ENCODE measurements around the gene LHX4. TPM values are rescaled to one million over a fixed set of nuclear protein-coding genes. Genes with fewer than 3 reads are reported as not detected.
"Not testable (repeated sequence)": the region's sequence is repeated elsewhere in the genome, so short reads cannot be mapped to it uniquely, and the experiment has no call there.

The LHX4 gene
- total RNA-seq, 1 experiment from 2014 or later = 0.72 TPM

DNA sequence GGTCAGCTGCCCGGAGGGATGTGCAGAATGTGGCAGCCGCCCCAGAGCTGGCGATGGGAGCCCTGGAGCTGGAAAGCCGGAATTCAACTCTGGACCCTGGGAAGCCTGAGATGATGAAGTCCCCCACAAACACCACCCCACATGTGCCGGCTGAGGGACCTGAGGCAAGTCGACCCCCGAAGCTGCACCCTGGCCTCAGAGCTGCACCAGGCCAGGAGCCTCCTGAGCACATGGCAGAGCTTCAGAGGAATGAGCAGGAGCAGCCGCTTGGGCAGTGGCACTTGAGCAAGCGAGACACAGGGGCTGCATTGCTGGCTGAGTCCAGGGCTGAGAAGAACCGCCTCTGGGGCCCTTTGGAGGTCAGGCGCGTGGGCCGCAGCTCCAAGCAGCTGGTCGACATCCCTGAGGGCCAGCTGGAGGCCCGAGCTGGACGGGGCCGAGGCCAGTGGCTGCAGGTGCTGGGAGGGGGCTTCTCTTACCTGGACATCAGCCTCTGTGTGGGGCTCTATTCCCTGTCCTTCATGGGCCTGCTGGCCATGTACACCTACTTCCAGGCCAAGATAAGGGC is 33.5 kb upstream of the LHX4 start:
- DNase-seq (ENCODE audit: low read depth) = no peak

DNA sequence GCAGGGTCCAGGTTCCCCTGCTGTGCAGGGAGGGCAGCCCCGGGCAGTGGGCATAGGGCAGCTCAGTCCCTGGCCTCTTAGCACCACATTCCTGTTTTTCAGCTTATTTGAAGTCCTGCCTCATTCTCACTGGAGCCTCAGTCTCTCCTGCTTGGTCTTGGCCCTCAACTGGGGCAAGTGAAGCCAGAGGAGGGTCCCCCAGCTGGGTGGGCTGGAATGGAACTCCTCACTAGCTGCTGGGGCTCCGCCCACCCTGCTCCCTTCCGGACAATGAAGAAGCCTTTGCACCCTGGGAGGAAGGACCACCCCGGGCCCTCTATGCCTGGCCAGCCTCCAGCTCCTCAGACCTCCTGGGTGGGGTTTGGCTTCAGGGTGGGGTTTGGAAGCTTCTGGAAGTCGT is 32.8 kb upstream of the LHX4 start:
- DNase-seq (ENCODE audit: low read depth) = no peak

DNA sequence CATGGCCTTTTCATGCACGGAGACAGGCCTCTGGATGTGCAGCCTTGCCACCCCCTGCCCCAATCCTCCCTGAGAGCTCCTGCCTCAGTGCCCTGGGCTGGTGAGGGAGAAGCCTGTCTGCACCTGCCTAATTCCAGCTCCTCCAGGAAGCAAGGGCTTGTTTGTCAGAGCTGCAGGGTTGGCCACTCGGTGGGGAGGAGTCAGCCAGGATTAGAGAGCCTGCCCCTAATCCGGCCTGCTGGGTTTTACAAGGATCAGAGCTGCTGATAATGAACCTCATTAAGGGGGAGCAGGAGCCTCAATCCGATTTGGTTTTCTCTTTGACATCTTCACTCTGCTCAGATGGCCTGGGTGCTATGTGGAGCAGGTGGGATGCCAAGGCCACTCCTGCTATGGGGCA is 31.9 kb upstream of the LHX4 start:
- no peak for DNase-seq (ENCODE audit: low read depth)

DNA sequence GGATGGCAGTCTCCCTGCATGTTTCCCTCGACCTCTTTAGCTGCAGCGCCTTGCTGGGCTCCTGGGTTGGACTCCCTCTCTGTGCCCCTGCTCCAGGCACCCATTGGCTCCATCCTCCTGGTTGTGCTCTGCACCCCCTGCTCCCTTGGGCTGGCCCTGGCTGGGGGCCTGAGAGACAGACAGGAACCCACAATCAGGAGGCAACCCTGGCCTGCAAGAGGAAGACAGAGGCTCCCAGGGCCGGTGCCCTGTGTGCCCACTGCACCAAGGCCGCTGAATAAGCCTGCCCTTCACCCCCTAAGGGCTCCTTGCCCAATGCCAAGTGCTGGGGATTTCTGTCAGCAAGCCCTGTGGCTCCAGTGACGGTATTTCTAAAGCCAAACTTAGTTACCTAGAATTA is 31.5 kb upstream of the LHX4 start:
- no peak for DNase-seq (ENCODE audit: low read depth)

DNA sequence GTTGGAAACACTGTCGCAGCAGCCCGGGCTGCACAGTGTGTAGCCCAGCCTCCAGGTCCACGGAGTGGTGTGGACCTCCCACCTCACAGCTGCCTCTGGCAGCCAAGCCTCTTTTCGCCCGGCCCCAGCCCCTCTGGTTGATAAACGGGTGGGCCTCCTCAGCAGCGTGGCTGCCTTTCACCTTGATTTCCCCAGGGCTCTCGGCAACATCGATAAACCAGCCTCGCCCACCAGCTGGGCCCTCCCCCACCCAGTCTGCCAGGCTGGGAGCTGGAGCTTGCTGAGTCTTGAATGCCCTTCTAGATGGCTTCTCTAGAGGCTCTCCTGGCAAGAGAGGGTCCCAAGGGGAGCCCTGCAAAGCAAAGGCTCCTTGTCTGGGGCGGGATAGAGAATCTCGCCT is 31.0 kb upstream of the LHX4 start:
- DNase-seq (ENCODE audit: low read depth) = no peak

DNA sequence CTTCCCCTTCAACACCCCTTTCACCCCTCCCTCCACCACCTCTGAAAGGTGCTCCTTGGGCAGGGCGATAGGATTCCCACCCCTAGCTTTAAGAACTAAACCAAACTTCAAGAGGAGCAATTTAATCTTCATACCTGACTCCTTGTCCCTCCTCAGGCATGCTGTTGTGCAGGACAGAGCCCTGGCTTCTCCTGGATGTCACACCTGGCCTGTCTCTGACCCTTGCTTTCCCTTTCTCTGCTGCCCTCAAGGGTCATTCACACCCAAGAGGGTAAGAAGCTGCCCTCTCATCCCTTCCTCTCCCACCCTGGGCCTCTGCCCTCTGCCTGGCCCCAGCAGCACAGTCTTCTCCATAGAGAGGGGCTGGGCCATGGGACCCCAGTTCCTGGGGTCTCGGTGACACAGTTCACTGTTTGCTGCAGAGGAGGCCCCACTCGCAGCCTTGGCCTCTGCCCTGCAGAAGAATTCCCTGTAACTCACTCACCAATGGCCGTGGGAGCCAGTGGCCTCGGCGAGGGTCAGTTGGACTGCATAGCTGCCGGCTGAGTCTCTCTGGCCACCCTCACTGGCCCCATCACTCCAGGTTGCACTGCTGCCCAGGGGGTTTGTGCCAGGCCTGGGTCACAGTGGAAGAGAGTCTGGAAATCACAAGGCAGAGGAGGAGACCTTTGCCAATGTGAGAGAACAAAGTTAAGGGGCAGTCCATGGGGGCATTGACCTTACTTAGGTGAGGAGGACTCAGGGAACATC is 28.4 kb upstream of the LHX4 start:
- no peak for DNase-seq (ENCODE audit: low read depth)

DNA sequence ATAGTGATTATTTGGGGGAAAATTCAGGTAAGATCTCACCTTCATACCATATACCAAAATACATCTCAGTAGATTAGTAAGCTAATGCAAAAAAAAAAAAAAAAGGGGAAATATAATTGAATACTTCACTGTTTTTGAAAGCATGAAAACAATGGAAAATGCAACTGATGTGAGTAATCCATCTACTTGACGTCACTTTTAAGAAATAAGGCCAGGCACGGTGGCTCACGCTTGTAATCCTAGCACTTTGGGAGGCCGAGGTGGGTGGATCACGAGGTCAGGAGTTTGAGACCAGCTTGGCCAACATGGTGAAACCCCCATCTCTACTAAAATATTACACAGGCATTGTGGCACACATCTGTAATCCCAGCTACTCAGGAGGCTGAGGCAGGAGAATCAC is 27.5 kb upstream of the LHX4 start:
- not testable (repeated sequence) for DNase-seq (ENCODE audit: low read depth)

DNA sequence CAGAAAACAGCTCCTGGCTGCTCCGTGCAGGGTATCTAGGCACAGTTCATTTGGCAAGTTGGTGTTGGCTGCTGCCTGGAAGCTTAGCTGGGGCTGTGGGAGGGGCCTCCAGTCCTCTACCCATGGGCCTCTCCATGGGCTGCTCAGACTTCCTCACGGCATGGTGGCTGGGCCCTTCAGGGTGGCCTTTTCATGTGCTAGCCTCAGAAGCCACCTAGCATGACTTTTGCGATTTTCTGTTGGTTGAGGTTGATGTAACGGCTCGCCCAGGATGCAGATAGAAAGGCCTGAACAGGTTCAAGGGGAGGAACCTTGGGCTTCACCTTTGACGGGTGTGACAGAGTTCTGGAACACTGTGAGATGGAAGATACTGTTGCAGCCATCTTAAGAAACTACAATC is 25.8 kb upstream of the LHX4 start:
- no peak for DNase-seq (ENCODE audit: low read depth)

DNA sequence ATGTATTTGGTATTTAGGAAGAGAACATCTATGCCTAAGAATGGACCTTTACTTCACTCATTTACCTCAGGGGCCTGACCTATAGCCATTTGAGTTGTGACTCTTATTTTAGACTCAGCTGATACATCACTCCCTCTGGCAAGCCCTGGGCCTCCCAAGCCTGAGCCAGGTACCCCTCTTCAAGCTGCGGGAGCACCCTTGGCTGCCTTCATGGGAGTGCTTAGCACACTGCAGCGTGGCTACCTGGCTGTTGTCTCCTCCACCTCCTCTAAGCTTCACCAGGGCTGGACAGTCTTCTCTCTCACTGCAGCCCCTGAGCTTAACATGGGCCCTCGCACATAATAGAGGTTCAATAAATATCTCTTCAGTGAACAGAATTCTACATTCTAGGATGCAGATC is 23.5 kb upstream of the LHX4 start:
- no peak for DNase-seq (ENCODE audit: low read depth)

DNA sequence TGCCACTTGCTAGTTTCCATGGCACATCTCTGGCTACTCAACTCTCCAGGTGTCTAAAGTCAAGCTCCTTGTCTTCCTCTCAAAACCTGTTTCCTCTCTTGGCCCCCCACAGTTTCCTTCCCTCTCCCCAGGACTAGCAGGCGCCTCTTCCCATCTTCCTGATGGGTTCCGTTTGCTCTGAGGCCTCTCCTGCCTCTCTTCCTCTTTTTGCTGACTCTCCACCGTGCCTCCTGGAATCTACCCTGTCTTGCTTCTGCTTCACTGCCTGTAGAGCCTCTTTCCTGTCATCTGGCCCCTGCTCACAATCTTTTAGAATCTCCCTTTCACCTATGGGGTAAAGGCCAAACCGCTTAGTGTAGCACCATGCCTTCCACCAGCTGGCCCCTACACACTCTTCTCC is 21.8 kb upstream of the LHX4 start:
- no peak for DNase-seq (ENCODE audit: low read depth)

DNA sequence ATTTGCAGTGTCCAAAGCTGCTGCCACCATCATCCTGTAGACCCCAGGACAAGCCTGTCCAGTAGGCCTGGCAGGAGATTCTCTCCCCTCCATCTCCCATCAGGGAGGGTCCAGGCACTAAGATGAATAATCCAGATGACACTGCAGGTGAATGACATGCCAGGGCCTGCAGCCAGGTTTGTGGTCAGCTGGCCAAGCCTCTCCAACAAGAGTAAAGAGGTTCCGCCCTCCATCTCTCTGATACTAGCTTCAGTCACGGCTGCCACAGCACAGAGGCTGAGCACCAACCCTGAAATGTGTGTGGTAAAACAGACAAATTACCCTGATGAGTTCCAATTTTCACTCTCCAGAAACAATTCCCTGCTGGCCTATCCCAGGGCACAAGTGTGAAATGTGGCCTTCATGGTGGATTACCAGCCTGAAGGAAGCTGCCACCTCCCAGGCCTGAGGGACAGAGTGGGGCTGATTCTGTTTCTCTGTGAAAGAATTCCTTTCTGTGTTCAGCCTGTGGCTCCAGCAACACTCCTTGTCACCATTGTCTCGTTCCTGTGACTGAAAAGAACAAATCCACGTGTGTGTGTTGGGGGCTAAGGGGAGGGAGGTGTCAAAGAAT is 19.9 kb upstream of the LHX4 start:
- no peak for DNase-seq (ENCODE audit: low read depth)

DNA sequence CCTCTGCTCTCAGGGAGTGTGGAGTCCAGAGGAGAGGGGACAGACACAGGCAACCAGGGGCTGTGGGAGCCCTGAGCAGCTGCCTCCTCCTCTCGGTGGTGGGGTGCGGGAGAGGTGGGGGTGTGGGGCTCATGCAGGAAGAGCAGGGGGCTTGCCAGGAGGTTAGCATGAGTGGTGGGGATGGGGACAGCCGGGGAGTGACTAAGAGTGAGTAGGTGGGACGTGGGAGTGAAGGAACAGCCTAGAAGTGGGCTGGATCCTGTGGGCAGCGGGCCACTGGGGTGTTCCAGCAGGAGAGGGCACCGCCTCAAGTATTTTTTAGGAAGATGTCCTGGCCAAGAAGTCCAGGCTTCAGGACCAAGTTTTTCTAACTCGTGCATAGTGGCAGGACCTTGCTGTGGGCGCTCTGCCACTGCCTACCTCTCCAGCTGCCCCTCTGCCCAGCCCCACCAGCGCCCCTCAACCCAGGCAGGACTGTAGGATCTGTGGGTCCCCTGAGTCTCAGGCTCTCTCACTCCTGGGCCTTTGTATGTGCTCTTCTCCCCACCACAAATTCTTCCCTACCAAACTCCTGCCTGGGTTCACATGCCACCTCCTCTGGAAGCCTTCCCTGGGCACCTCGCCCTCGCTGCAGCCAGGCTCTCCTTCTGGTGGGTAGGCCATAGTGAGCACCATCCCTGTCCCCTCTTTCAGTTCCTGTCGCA is 18.8 kb upstream of the LHX4 start:
- DNase-seq (ENCODE audit: low read depth) = no peak

DNA sequence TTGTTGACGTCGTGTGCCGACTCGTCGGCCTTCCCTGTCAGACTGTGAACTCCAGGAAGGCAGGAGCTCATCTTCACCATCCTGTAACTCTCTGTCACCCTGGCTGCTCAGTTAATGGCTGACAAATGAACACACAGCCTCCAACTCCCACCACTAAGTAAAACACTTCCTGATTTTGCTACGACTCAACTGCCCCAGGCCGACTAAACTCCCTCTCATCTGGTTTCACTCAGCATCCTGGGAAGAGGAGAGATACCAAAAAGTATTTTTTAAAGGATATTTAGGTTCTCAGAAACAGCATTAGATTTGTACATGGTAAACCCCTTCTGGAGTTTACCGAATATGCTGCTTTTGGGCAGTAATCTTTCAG is 18.2 kb upstream of the LHX4 start:
- DNase-seq (ENCODE audit: low read depth) = no peak

DNA sequence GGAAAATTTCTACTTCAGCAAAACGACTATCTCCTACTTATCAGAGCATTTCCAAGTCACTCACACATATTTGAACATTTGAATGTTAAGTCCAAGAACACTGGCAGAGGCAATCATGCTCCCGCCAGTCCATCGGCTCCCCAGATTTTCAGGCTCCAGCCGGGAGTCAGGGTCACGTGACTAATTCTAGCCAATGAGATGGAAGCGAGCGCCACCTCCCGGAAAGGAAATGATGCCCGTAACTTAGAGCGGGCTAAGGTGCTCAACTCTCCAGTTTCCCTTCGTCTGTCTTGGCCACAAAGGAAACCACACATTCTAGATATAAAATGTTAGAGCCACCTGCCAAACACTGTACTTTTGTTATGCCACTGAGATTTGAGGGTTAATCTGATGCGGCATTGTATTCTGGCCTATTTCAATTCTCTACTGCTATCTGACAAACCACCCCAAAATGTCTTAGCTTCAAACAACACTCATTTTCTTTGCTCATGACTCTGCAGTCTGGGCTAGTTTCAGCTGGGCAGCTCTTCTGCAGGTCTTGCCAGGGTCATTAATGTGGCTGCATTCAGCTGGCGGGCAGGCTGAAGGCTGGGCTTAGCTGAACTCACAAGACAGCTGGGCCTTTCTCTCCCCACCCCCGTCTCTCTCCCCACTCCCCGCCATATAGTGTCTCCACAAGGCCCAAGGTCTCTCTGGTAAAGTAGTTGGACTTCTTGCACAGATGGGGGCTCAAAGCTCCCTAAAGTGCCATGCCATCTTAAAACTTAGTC is 16.5 kb upstream of the LHX4 start:
- peak; percentile 62 for DNase-seq (ENCODE audit: low read depth)

DNA sequence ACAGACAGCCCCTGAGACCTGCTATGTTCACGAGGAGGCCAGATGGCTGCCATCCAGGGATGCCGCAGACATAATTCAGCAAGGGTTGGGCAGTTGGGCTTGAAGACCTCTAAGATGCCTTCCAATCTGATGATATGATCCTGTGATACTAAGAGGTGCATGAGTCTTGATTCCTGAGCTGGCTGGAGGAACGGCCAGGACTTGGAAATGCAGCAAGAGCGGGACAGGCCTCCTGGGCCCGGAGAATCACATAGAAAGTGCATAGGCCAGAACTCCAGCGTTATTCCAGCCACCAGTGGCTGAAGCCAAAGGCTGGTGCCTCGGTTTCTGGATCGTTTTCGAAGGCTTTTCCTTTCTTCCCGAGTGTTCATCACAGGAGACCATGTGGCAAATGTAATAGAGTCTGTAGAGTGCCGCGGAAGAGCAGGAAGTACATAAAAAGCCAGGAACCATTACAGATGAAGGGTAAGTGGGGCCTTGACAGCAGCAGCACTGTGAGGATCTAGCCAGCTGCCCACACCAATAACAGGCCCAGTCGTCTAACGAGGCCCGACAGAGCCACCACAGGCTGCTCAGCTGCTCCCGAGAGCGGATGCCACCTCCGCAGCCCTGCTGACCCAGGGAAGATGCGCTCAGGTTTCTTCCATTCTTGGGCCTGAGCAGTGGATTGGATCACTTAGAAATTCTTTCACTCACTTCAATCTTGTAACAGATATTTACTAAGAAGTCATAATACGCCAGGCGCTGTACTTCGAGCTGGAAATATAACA is 14.0 kb upstream of the LHX4 start:
- no peak for DNase-seq (ENCODE audit: low read depth)

DNA sequence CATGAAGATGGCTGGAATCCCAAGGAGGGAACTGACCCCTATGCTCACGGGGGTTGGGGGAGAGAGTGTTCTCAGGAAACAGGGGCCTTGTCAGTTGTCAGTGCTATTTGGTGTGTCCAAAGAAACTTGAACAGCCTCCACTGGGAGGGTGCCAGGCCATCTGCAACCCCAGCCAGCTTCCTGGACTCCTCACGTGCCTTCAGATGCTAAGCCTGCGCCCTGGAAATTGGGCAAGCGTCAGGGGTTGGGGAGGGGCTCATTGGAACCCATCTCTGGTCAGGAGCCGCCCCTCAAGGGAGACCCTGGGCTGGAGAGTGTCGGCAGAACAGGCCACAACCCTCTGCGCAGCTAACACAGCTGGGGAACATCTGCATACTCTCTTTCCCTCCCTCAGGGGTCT is 13.1 kb upstream of the LHX4 start:
- no peak for DNase-seq (ENCODE audit: low read depth)

DNA sequence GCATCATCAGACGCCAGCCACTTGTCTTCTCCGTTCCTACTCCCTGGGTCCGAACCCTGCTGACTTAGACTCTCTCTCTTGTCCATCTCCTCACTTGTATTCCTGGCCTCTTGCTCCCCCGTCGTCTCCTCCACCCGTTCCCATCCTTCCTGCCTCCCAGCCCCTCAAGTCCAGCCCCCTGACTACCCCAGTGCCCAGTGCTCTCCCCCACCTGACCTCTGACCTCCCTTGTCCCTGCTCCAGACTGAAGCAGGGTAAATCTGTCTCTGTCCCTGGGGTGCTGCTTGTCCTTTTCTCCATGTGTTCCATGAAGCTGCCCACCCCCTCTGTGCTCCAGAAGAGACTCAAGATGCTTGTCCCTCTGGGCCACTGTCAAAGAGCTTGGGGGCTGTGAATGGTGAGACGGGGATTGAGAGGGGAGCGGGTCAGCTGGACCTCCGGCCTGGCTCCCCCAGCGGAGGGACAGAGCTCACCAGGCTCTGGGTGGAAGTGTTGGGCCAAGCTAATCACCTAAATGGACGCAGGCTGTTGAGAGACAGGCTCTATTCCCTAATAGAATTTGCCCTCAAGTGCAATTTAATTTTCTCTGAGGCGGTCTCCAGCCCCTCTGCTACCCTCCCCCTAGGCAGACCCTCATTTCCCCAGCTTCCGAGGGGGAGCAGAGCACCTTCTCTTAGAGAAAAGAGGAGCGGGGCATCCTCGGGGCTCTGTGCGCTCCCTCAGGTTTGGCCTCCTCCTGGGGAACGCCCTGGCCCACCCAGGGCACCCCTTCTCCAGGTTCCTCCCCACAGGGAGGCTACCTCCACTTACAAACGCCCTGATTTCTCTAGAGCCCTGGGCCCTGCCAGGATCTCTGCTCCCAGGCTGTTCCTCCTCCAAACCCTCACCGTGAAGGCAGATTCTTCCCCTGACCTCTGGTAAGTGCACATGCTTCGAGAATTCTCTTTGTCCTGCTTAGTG is 11.0 kb upstream of the LHX4 start:
- no peak for DNase-seq (ENCODE audit: low read depth)

DNA sequence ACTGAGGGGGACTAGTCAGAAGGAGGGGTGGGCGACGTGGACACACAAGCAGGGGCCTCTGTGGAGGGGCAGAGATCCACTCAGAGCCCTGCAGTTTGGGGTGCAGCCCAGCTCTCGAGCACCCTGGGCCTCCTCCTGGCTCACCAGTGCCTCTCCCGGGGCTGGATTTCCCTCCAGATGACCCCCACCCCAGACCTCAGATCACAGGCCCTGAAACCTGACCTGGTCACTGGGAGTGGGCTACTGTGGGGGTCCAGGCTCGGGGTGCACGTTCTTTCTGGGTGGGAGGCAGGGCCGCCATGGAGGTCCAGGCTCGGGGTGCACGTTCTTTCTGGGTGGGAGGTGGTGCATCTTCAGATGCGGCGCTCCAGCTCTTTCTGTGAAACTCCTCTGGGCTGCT is 10.3 kb upstream of the LHX4 start:
- no peak for DNase-seq (ENCODE audit: low read depth)

DNA sequence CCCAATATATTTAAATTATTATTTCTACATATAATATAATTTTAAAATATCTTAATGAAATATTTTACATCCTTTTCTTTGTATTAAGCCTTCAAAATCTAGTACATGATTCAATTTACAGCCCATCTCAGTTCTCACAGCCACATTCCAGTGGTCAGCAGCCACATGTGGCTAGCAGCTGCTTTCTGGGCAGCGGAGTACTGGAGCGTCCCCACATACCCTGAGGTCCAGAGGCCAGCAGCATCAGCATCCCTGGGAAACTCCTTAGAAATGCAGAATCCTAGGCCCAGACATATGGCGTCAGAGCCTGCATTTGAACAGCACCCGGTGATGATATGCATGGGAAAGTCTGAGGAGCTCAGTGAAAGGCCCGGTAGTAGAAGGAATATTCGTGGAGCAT is 8.6 kb upstream of the LHX4 start:
- no peak for DNase-seq (ENCODE audit: low read depth)

DNA sequence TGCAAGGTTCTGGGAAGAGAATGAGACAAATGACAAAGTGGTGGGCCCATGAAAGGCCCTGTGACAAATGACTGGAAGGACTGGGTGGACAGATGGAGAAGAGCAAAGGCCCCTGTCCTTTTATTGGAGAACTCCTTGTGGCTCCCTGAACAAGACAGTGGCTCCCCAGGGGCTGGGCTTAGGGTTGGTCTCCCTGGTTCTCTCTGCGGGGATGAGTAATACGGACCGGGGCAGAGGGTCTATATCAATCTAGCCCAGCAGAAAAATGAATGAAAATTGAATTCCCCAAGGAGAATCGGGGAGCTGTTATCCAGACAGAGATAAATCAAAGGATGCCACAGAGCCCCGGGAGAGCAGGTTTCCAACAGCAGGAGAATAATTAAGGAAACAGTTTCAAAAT is 5.2 kb upstream of the LHX4 start:
- no peak for DNase-seq (ENCODE audit: low read depth)
